ENCODE data around the gene ACSL3.

ACSL3 gene

DNA sequence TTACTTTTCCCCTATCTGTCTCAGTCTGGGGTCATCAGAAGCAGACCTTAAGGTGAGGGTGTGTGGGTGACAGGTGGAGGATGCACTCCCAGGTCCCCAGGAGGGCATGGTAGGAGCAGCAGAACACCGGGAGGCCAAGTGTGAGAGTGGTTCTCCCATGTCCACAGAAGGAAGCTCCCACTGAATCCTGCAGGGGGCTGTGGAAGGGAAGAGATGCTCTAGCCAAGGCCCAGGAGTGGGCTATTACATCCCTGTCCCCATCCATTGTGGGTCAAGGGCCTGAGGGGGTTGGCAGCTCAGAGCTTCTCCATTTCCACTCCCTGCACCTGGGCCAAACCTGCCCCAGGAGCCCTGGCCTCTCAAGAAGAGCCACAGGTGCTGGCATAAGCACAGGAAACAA lies 104.7 kb downstream of the ACSL3 start:
- no peak overlapping the region for H3K4me3 ChIP-seq (ENCODE audit: low read length)
- H3K9me2 ChIP-seq (replicated peaks; ENCODE audit: insufficient read depth, low read length), result no peaks in the 10 kb centered on the region
- no peak for TF ChIP-seq EZH2phosphoT487 (IDR thresholded peaks at IDR 0.05; ENCODE audit: low read length)
- TF ChIP-seq EZH2 (optimal IDR thresholded peaks at IDR 0.05; ENCODE audit: low read depth, low read length), result no peak
- TF ChIP-seq, protein P1, sequence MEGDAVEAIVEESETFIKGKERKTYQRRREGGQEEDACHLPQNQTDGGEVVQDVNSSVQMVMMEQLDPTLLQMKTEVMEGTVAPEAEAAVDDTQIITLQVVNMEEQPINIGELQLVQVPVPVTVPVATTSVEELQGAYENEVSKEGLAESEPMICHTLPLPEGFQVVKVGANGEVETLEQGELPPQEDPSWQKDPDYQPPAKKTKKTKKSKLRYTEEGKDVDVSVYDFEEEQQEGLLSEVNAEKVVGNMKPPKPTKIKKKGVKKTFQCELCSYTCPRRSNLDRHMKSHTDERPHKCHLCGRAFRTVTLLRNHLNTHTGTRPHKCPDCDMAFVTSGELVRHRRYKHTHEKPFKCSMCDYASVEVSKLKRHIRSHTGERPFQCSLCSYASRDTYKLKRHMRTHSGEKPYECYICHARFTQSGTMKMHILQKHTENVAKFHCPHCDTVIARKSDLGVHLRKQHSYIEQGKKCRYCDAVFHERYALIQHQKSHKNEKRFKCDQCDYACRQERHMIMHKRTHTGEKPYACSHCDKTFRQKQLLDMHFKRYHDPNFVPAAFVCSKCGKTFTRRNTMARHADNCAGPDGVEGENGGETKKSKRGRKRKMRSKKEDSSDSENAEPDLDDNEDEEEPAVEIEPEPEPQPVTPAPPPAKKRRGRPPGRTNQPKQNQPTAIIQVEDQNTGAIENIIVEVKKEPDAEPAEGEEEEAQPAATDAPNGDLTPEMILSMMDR (IDR thresholded peaks at IDR 0.05; ENCODE audit: low read length), result no peak
- H3K9ac ChIP-seq (ENCODE audit: low read length), result no peak overlapping the region
- no peak overlapping the region for H3K4me2 ChIP-seq (ENCODE audit: low read depth, low read length)
- H4K20me1 ChIP-seq (ENCODE audit: insufficient read depth, low read length), result no peaks in the 10 kb centered on the region
- no peaks in the 10 kb centered on the region for H3K27me3 ChIP-seq (replicated peaks; ENCODE audit: insufficient read depth, low read length)
- H3K9me3 ChIP-seq (replicated peaks; ENCODE audit: insufficient read depth, low read length), result no peaks in the 10 kb centered on the region
- no peaks in the 10 kb centered on the region for H3F3A ChIP-seq (ENCODE audit: insufficient read depth, low read length)
- no peak overlapping the region for H2AFZ ChIP-seq (ENCODE audit: low read length)
- H3K4me1 ChIP-seq (ENCODE audit: low read length), result no peaks in the 10 kb centered on the region
- no peaks in the 10 kb centered on the region for H3K79me2 ChIP-seq (ENCODE audit: low read length)
- no peak overlapping the region for H3K27ac ChIP-seq (ENCODE audit: low read length)
- no peaks in the 10 kb centered on the region for H3K36me3 ChIP-seq (replicated peaks; ENCODE audit: insufficient read depth, low read length)
- no peak for DNase-seq

DNA sequence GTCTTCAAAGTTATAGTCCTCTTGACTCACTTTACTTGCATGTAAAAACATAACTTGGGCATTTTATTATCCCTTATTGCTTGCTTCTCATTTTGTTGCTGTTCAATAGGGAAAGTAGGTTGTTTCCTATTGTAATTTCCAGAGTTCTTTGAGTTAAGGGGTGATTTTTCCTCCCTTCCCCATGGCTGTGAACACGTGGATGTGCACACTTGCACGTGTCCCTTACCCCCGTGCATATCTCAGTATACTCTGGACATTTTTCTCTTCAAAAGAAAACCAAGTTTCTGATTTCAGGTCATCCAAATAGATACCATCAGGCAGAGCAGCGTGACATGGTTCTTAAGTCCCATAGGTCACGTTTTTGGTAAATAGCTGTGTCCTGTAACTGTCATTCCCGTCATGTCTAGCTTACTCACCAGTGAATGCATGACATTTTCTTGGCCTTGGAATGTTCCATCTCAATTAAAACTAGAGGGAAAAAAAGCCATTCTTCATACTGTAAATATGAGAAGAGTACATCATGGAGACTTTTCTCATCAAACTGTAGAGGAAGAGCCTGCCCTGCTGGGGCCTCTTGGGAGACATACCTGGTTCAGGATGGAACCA lies 107.8 kb downstream of the ACSL3 start:
- no peaks in the 10 kb centered on the region for H3K27me3 ChIP-seq (replicated peaks; ENCODE audit: insufficient read depth, low read length)
- H3K4me1 ChIP-seq (ENCODE audit: low read length), result peaks cover 4% of the 10 kb centered on the region; the same call in 1 of the 2 replicates
- H2AFZ ChIP-seq (ENCODE audit: low read length), result no peak overlapping the region
- DNase-seq, result no peak
- no peaks in the 10 kb centered on the region for H3K9me2 ChIP-seq (replicated peaks; ENCODE audit: insufficient read depth, low read length)
- H3K27ac ChIP-seq (ENCODE audit: low read length), result no peak overlapping the region
- no peaks in the 10 kb centered on the region for H3K9me3 ChIP-seq (replicated peaks; ENCODE audit: insufficient read depth, low read length)
- no peaks in the 10 kb centered on the region for H3K79me2 ChIP-seq (ENCODE audit: low read length)
- H3K9ac ChIP-seq (ENCODE audit: low read length), result no peak overlapping the region
- no peaks in the 10 kb centered on the region for H3K36me3 ChIP-seq (replicated peaks; ENCODE audit: insufficient read depth, low read length)
- H3F3A ChIP-seq (ENCODE audit: insufficient read depth, low read length), result no peaks in the 10 kb centered on the region
- no peak overlapping the region for H3K4me3 ChIP-seq (ENCODE audit: low read length)
- TF ChIP-seq EZH2phosphoT487 (IDR thresholded peaks at IDR 0.05; ENCODE audit: low read length), result no peak
- TF ChIP-seq EZH2 (optimal IDR thresholded peaks at IDR 0.05; ENCODE audit: low read depth, low read length), result no peak
- TF ChIP-seq, protein P1 (IDR thresholded peaks at IDR 0.05; ENCODE audit: low read length), result no peak
- H4K20me1 ChIP-seq (ENCODE audit: insufficient read depth, low read length), result no peaks in the 10 kb centered on the region
- no peak overlapping the region for H3K4me2 ChIP-seq (ENCODE audit: low read depth, low read length)

DNA sequence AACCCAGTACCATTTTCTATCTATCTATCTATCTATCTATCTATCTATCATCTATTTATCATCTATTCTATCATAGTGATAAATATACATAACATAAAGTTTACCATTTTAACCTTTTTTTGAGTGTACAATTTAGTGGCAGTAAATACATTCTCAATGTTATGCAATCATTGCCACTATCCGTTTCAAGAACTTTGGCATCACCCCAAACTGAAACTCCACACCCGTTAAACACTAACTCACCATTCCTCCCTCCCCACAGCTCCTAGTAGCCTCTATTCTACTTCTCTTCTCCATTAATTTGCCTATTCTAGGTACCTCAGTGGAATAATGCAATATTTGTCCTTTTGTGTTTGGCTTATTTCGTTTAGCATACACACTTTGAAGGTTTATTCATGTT lies 108.7 kb downstream of the ACSL3 start:
- Histone ChIP-seq H3K9me2 (replicated peaks; ENCODE audit: insufficient read depth, low read length) (no peaks in the 10 kb centered on the region), H3K9ac (ENCODE audit: low read length) (no peak overlapping the region), H3F3A (ENCODE audit: insufficient read depth, low read length) (no peaks in the 10 kb centered on the region), H3K27me3 (replicated peaks; ENCODE audit: insufficient read depth, low read length) (no peaks in the 10 kb centered on the region), H3K9me3 (replicated peaks; ENCODE audit: insufficient read depth, low read length) (no peaks in the 10 kb centered on the region), H3K4me1 (ENCODE audit: low read length) (peaks cover 4% of the 10 kb centered on the region; the same call in 1 of the 2 replicates), H3K79me2 (ENCODE audit: low read length) (no peaks in the 10 kb centered on the region), H3K4me2 (ENCODE audit: low read depth, low read length) (no peak overlapping the region), H3K4me3 (ENCODE audit: low read length) (no peak overlapping the region), H3K36me3 (replicated peaks; ENCODE audit: insufficient read depth, low read length) (no peaks in the 10 kb centered on the region), H4K20me1 (ENCODE audit: insufficient read depth, low read length) (no peaks in the 10 kb centered on the region), H2AFZ (ENCODE audit: low read length) (no peak overlapping the region), H3K27ac (ENCODE audit: low read length) (no peak overlapping the region)
- no peak for TF ChIP-seq EZH2 (optimal IDR thresholded peaks at IDR 0.05; ENCODE audit: low read depth, low read length)
- TF ChIP-seq, protein P1 (IDR thresholded peaks at IDR 0.05; ENCODE audit: low read length), result no peak
- TF ChIP-seq EZH2phosphoT487 (IDR thresholded peaks at IDR 0.05; ENCODE audit: low read length), result no peak
- DNase-seq, result no peak

Measured in MM.1S (cell line).